NCI-H2227 (cell line): ENCODE results near the gene CDH15.
"Not testable (repeated sequence)": the region's sequence is repeated elsewhere in the genome, so short reads cannot be mapped to it uniquely, and the experiment has no call there.

Source experiments
- DNase-seq: peaks from one replicate; lab custom pipeline; 2025; ENCODE audit not compliant: unreplicated experiment; lab: John Stamatoyannopoulos, UW

Gene CDH15

GRCh38 chr16:89187032-89187769, 15.7 kb downstream of the CDH15 start:
- DNase-seq: peak; percentile 12

DNA sequence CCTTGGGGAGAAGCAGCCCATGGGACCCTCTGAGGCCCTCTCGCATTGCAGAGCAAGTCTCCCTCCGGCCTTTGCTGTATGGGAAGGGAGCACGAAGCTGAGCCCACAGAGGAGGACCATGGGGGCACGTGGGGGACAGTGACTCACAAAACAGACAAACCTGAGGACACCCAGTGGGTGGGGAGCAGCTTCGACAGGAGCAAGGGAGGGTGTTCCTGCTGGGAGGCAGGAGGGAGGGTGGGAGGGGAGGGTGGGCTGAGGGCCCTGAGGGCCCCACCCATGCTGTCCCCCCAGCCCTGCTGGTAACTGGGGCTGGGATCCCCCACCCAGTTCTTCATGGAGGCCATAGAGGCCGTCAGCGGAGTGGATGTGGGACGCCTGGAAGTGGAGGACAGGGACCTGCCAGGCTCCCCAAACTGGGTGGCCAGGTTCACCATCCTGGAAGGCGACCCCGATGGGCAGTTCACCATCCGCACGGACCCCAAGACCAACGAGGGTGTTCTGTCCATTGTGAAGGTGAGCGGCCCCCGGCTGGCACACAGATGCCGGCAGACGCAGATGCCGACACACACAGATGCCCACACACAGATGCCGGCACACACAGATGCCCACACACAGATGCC, 16.3 kb downstream of the CDH15 start:
- DNase-seq: no peak

DNA sequence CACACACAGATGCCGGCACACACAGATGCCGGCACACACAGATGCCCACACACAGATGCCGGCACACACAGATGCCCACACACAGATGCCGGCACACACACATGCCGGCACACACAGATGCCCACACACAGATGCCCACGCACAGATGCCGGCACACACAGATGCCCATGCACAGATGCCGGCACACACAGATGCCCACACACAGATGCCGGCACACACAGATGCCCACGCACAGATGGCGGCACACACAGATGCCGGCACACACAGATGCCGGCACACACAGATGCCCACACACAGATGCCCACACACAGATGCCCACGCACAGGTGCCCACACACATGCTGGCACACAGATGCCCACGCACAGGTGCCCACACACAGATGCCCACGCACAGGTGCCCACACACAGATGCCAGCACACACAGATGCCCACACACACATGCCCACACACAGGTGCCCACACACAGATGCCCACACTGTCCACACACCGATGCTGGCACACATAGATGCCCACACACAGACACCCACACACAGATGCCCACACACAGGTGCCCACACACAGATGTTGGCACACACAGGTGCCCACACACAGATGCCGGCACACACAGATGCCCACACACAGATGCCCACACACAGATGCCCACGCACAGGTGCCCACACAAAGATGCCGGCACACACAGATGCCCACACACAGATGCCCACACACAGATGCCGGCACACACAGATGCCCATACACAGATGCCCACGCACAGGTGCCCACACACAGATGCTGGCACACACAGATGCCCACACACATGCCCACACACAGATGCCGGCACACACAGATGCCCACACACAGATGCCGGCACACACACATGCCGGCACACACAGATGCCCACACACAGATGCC, 17.2 kb downstream of the CDH15 start:
- not testable (repeated sequence) for DNase-seq

- DNase-seq: no peak
Observed at GRCh38 chr16:89189358-89190025, 17.9 kb downstream of the CDH15 start.

GRCh38 chr16:89190150-89190958, 18.8 kb downstream of the CDH15 start:
- DNase-seq: no peak

DNA sequence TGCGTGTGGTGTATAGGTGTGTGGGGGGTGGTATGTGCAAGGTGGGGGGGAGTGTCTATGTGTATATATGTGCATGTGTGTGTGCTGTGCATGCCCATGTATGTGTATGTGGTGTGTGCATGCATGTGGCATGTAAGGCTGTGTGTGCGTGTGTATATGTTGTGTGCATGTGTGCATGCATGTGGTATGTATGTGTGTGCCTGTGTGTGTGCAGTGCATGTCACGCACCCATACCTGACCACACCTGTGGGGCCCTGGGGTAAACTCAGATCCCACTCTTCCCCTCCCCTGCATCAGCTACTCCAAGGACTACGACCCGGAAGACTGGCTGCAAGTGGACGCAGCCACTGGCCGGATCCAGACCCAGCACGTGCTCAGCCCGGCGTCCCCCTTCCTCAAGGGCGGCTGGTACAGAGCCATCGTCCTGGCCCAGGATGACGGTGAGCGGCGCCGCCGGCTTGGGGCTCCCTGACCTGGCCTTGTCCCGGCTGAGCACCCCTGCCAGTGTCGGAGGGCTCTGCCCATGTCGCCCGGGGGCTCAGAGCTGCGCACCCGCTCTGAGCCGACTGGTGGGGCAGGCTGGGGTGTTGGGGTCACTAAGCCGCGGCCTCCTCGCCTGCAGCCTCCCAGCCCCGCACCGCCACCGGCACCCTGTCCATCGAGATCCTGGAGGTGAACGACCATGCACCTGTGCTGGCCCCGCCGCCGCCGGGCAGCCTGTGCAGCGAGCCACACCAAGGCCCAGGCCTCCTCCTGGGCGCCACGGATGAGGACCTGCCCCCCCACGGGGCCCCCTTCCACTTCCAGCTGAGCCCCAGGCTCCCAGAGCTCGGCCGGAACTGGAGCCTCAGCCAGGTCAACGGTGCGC, 19.7 kb downstream of the CDH15 start:
- DNase-seq: no peak

DNA sequence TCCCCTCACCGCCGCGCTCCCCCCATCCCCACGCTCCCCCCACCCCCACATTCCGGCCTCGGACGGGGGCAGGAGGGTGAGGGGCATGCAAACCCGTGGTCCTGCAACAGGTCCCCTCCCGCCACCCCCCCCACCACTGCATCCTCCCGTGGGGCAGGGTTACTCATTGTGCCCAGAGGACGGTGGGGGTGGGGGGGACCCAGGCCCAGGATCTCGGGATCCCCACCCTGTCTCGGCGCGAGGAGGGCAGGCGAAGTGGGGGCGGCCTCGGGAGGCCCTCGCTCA, 20.3 kb downstream of the CDH15 start:
- no peak for DNase-seq

DNA sequence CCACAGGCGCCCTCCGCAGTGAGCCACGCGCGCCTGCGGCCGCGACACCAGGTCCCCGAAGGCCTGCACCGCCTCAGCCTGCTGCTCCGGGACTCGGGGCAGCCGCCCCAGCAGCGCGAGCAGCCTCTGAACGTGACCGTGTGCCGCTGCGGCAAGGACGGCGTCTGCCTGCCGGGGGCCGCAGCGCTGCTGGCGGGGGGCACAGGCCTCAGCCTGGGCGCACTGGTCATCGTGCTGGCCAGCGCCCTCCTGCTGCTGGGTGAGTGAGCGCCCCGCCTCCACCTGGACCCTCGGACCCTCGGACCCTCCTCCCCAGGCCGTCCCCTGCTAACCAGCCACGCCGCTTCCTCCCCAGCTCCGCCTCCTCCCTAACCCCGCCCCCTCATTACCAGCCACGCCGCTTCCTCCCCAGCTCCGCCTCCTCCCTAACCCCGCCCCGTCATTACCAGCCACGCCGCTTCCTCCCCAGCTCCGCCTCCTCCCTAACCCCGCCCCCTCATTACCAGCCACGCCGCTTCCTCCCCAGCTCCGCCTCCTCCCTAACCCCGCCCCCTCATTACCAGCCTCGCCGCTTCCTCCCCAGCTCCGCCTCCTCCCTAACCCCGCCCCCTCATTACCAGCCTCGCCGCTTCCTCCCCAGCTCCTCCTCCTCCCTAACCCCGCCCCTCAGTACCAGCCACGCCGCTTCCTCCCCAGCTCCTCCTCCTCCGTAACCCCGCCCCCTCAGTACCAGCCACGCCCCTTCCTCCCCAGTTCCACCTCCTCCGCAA, 20.8 kb downstream of the CDH15 start:
- peak; percentile 62 for DNase-seq

GRCh38 chr16:89192956-89193575, 21.5 kb downstream of the CDH15 start:
- peak; percentile 32 for DNase-seq

- no peak for DNase-seq
Observed at GRCh38 chr16:89193576-89194293, 22.2 kb downstream of the CDH15 start.

- no peak for DNase-seq
Observed at GRCh38 chr16:89194340-89195311, 23.1 kb downstream of the CDH15 start.

DNA sequence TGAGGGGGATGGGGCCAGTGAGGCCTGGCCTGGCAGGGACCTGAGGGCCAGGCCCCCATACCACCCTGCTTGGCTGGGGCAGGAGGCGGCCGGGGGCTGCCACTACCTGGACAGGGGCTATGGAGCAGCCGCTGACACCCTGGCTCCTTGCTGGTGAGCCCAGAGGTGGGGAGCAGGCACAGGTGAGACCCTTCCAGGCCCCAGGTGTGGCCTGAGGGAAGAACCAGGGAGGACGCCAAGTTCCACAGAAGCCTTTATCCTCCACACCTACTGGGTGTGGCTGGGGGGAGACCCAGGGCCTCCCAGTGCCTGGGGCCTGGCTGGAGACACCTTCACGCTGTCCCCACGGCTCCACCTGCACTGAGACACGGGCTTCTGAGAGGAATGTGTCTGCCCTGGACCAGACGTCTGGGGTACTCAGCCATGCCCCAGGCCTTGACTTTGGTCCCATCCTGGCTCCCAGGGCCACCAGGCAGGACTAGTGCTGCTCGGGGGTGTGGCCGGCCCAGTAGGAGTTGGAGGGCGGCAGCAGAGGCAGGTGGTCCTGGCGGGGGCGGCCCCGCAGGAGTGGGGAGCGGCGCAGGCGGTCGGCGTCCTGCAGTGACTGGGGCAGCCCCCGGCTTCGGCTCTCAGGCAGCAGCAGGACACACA, 24.1 kb downstream of the CDH15 start:
- DNase-seq: no peak

- DNase-seq: no peak
Observed at GRCh38 chr16:89197033-89197632, 25.6 kb downstream of the CDH15 start.

GRCh38 chr16:89197633-89198416, 26.3 kb downstream of the CDH15 start:
- no peak for DNase-seq
